Gastrocnemius medialis (tissue), 4 donors: ENCODE results near the gene ARL6IP6. TPM values are rescaled to one million over a fixed set of nuclear protein-coding genes. Genes with fewer than 3 reads are reported as not detected.

ENCODE experiments used
- ATAC-seq, 2 donors: fragments of 150-250 bp; one replicate each; pipeline ENCODE4 v1.9.1; 2016
- DNase-seq, 2 donors: peaks; one replicate each; pipeline ENCODE4 v3.0.0-alpha.2; 2019
- H3K27ac ChIP-seq, 4 donors: fragments of 200-600 bp; sonication (generic); 1 replicate in 1 of 4; 2 replicates in 3 of 4; pipeline ENCODE4 v1.5.1; 2016 to 2018; ENCODE audit warnings: mild to moderate bottlenecking in 2 of 4, moderate library complexity in 1 of 4
- H3K27me3 ChIP-seq, 3 donors: fragments of 200-600 bp; sonication (generic) in 2 of 3; 1 replicate in 1 of 3; 2 replicates in 2 of 3; pipeline versions ENCODE4 v1.5.1 to v1.6.0; 2016 to 2019; ENCODE audit warnings: mild to moderate bottlenecking in 1 of 3, moderate library complexity in 1 of 3
- H3K36me3 ChIP-seq, 2 donors: fragments of 200-600 bp; sonication (generic) in 1 of 2; one replicate each; pipeline ENCODE4 v1.5.1; 2017 to 2018
- H3K4me1 ChIP-seq, 2 donors: fragments of 200-600 bp; sonication (generic) in 1 of 2; one replicate each; pipeline ENCODE4 v1.5.1; 2016 to 2017; ENCODE audit warnings: mild to moderate bottlenecking in 2 of 2
- H3K4me3 ChIP-seq, 4 donors: fragments of 200-600 bp; sonication (generic) in 3 of 4; 1 replicate in 1 of 4; 2 replicates in 3 of 4; pipeline ENCODE4 v1.5.1; 2016 to 2019; ENCODE audit warnings: mild to moderate bottlenecking in 2 of 4
- H3K9me3 ChIP-seq, 3 donors: fragments of 200-600 bp; sonication (generic) in 2 of 3; 1 replicate in 1 of 3; 2 replicates in 2 of 3; pipeline ENCODE4 v1.5.1; 2016 to 2019
- CTCF ChIP-seq, 5 experiments: fragments of 450-650 bp in 3 of 5; fragments of 200-600 bp in 2 of 5; sonication (generic) in 2 of 5; IDR thresholded peaks in 4 of 5; conservative IDR thresholded peaks in 1 of 5; 1 replicate in 4 of 5; 2 replicates in 1 of 5; pipeline ENCODE4 v1.5.1; 2016 to 2019; ENCODE audit warnings: antibody characterized with exemption in 5 of 5, mild to moderate bottlenecking in 3 of 5, moderate library complexity in 3 of 5
- POLR2A ChIP-seq, 2 donors: fragments of 450-650 bp; IDR thresholded peaks; one replicate each; pipeline ENCODE4 v1.6.1; 2017; ENCODE audit warnings: antibody characterized with exemption in 2 of 2, mild to moderate bottlenecking in 2 of 2, moderate library complexity in 2 of 2
- in situ Hi-C, 4 donors: fragments of 200-750 bp; cut with MboI; loops; one replicate each; pipeline versions ENCODE4 v1.15.0 to v1.8.0; 2017; ENCODE audit warnings: low sequenced_read_pairs in 4 of 4
- intact Hi-C: fragments of 100-400 bp; cut with DNase I; formaldehyde crosslinking; loops from one replicate; pipeline ENCODE4 v1.15.1; 2023; ENCODE audit warnings: low total_unique reads
- total RNA-seq, 4 donors: library from RNA; depleted of rRNA; stranded (reverse); fragments of >200 nt; gene quantifications; one replicate each; pipeline versions ENCODE4 v1.1.0 to v1.2.3, GENCODE V29; 2016

ARL6IP6 gene
- 1 to 10 TPM; 4.4 to 7.5 (median 5.4) TPM for total RNA-seq

- Histone ChIP-seq H3K27ac (peak within 1 kb of the TSS; percentile 95 to 99 (median 98)), H3K36me3 (no peaks in the 10 kb centered on the region), H3K27me3 (no peaks in the 10 kb centered on the region), H3K4me3 (peak within 1 kb of the TSS; percentile 89 to 99 (median 94)), H3K4me1 (peaks cover 39 to 46% of the 10 kb centered on the region in 2 donors), H3K9me3 (no peaks in the 10 kb centered on the region)
- DNase-seq (peak; percentile 85 to 86), ATAC-seq (peak; percentile 81 to 83)
- intact Hi-C loops: loop anchor here (1.0 to 5.0 kb wide), 3 partner anchors 71 to 891 kb away; partner anchors contain the start of genes ARL5A and STAM2
- peak; percentile 59 to 81 for TF ChIP-seq POLR2A (IDR thresholded peaks at IDR 0.05)
- TF ChIP-seq CTCF (IDR thresholded peaks at IDR 0.05 in 4 of 5, conservative IDR thresholded peaks at IDR 0.05 in 1 of 5): peak in 1 of 5 experiments; percentile 29
- in situ Hi-C loops: loop anchor here in 1 of 4 donors (25.0 kb wide), 1 partner anchor 881 kb away; the partner anchor contains the start of gene ARL5A
These were observed at the start of gene ARL6IP6 for GRCh38 chr2:152718076-152718908. TSS of gene ARL6IP6 (plus strand) at chr2:152718620. CDS start at chr2:152718625, 5 bp downstream.

- Histone ChIP-seq H3K36me3 (peaks cover 3 to 89% of the 10 kb centered on the region in 2 donors), H3K27me3 (no peaks in the 10 kb centered on the region), H3K9me3 (no peaks in the 10 kb centered on the region), H3K27ac (no peak overlapping the region), H3K4me1 (no peaks in the 10 kb centered on the region), H3K4me3 (no peak overlapping the region)
- in situ Hi-C loops (no loop called here), intact Hi-C loops (no loop called here)
- TF ChIP-seq CTCF (IDR thresholded peaks at IDR 0.05 in 4 of 5, conservative IDR thresholded peaks at IDR 0.05 in 1 of 5): no peak
- no peak for TF ChIP-seq POLR2A (IDR thresholded peaks at IDR 0.05)
- ATAC-seq (no peak), DNase-seq (no peak)
These were observed 44.1 kb upstream of the ARL6IP6 start for GRCh38 chr2:152674334-152674733.

- DNase-seq (no peak), ATAC-seq (no peak)
- Histone ChIP-seq H3K27me3 (no peaks in the 10 kb centered on the region), H3K9me3 (no peaks in the 10 kb centered on the region), H3K27ac (no peak overlapping the region), H3K4me1 (no peaks in the 10 kb centered on the region), H3K36me3 (peaks cover 3 to 86% of the 10 kb centered on the region in 2 donors), H3K4me3 (no peak overlapping the region)
- intact Hi-C loops: no loop called here
- in situ Hi-C loops: no loop called here
- no peak for TF ChIP-seq POLR2A (IDR thresholded peaks at IDR 0.05)
- no peak for TF ChIP-seq CTCF (IDR thresholded peaks at IDR 0.05 in 4 of 5, conservative IDR thresholded peaks at IDR 0.05 in 1 of 5)
These were observed 42.0 kb upstream of the ARL6IP6 start for GRCh38 chr2:152676461-152676860.

- no peak overlapping the region for H3K27ac ChIP-seq
- H3K4me1 ChIP-seq: no peaks in the 10 kb centered on the region
- in situ Hi-C loops: no loop called here
- DNase-seq (no peak), ATAC-seq (no peak)
- no peak overlapping the region for H3K4me3 ChIP-seq
- no peaks in the 10 kb centered on the region for H3K27me3 ChIP-seq
- TF ChIP-seq POLR2A (IDR thresholded peaks at IDR 0.05) (no peak), CTCF (IDR thresholded peaks at IDR 0.05 in 4 of 5, conservative IDR thresholded peaks at IDR 0.05 in 1 of 5) (no peak)
- no peaks in the 10 kb centered on the region for H3K9me3 ChIP-seq
- peaks cover 0 to 62% of the 10 kb centered on the region in 2 donors for H3K36me3 ChIP-seq
- intact Hi-C loops: no loop called here
These were observed 39.6 kb upstream of the ARL6IP6 start for GRCh38 chr2:152678808-152679207.
